Testis (tissue), 3 donors: ENCODE measurements around the gene CARD14. TPM values are rescaled to one million over a fixed set of nuclear protein-coding genes. Genes with fewer than 3 reads are reported as not detected.

Source experiments
- DNase-seq: peaks from one replicate; pipeline ENCODE4 v3.0.0-alpha.2; 2019
- H3K27ac ChIP-seq, 2 donors: fragments of 200-600 bp; sonication (generic); one replicate each; pipeline ENCODE4 v1.5.1; 2019
- H3K27me3 ChIP-seq: fragments of 200-600 bp; sonication (generic); one replicate; pipeline ENCODE4 v1.5.1; 2019
- H3K36me3 ChIP-seq: fragments of 200-600 bp; sonication (generic); one replicate; pipeline ENCODE4 v1.5.1; 2017; ENCODE audit warnings: low read depth; ENCODE audit errors: missing control alignments
- H3K4me1 ChIP-seq: fragments of 200-600 bp; sonication (generic); one replicate; pipeline ENCODE4 v1.5.1; 2019
- H3K4me3 ChIP-seq, 2 donors: fragments of 200-600 bp; sonication (generic); one replicate each; pipeline ENCODE4 v1.5.1; 2017 to 2019
- H3K9me3 ChIP-seq: fragments of 200-600 bp; sonication (generic); one replicate; pipeline ENCODE4 v1.5.1; 2017
- POLR2A ChIP-seq: fragments of 450-650 bp; IDR thresholded peaks from one replicate; pipeline ENCODE4 v1.6.1; 2017; ENCODE audit warnings: antibody characterized with exemption, mild to moderate bottlenecking, moderate library complexity
- WGBS, 2 donors: methylation state at CpG; one replicate each; pipeline ENCODE4 v1.1.5; 2018; 5-methylcytosine and 5-hydroxymethylcytosine counted together
- intact Hi-C: fragments of 100-400 bp; cut with DNase I; formaldehyde crosslinking; loops from one replicate; pipeline ENCODE4 v1.15.1; 2023; ENCODE audit warnings: low total_unique reads
- polyA plus RNA-seq: library from polyadenylated mRNA; stranded (reverse); fragments of 350-450 nt; fragmentation: Illumina TruSeq; extraction: RNeasy Lipid Tissue Mini Kit (QIAGEN cat#74804); gene quantifications from one replicate; pipeline ENCODE4 v1.2.3, GENCODE V29; 2014; ENCODE audit warnings: low read depth, low replicate concordance; ENCODE audit not compliant: insufficient read depth
- total RNA-seq, 2 donors: library from RNA; depleted of rRNA; stranded (reverse); fragments of >200 nt; gene quantifications; one replicate each; pipeline ENCODE4 v1.2.3, GENCODE V29; 2016
- TF ChIP-seq, protein P1 (sequence below), 3 experiments: fragments of 450-650 bp in 2 of 3; fragments of 200-600 bp in 1 of 3; sonication (generic) in 1 of 3; IDR thresholded peaks; one replicate each; pipeline ENCODE4 v1.5.1; 2016 to 2019; ENCODE audit warnings: antibody characterized with exemption in 3 of 3, mild to moderate bottlenecking in 2 of 3, moderate library complexity in 1 of 3

The CARD14 gene
- total and polyA plus RNA-seq, 3 donors from 2014 or later = 2.1 to 6.1 (median 3.5) TPM

DNA sequence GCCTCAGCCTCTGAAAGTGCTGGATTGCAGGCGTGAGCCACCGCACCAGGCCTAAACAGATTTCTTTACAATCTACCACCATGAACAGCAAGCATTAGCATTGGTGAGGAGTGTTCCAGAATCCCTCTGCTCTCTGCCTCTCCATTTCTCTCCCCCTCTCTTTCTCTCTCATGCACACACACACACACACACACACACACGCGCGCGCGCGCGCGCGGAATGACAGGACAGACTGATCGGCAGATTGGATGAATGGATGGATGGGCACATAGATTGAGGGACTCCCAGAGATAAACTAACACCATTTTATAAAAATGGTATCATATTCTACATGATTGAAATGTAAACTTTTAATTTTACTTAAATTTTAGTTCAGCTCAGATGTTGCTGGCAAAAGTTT lies 3.3 kb downstream of the CARD14 start:
- H3K4me1 ChIP-seq = no peaks in the 10 kb centered on the region
- no peaks in the 10 kb centered on the region for H3K9me3 ChIP-seq
- intact Hi-C loops = no loop called here
- H3K36me3 ChIP-seq = no peaks in the 10 kb centered on the region
- H3K27me3 ChIP-seq = no peaks in the 10 kb centered on the region
- 87 to 88% methylated on average over 11 to 12 of the region's 12 CpGs for WGBS, 2 donors
- no peak overlapping the region for H3K4me3 ChIP-seq
- TF ChIP-seq, protein P1, sequence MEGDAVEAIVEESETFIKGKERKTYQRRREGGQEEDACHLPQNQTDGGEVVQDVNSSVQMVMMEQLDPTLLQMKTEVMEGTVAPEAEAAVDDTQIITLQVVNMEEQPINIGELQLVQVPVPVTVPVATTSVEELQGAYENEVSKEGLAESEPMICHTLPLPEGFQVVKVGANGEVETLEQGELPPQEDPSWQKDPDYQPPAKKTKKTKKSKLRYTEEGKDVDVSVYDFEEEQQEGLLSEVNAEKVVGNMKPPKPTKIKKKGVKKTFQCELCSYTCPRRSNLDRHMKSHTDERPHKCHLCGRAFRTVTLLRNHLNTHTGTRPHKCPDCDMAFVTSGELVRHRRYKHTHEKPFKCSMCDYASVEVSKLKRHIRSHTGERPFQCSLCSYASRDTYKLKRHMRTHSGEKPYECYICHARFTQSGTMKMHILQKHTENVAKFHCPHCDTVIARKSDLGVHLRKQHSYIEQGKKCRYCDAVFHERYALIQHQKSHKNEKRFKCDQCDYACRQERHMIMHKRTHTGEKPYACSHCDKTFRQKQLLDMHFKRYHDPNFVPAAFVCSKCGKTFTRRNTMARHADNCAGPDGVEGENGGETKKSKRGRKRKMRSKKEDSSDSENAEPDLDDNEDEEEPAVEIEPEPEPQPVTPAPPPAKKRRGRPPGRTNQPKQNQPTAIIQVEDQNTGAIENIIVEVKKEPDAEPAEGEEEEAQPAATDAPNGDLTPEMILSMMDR (IDR thresholded peaks at IDR 0.05) = no peak
- no peak for TF ChIP-seq POLR2A
- no peak overlapping the region for H3K27ac ChIP-seq
- DNase-seq = no peak

DNA sequence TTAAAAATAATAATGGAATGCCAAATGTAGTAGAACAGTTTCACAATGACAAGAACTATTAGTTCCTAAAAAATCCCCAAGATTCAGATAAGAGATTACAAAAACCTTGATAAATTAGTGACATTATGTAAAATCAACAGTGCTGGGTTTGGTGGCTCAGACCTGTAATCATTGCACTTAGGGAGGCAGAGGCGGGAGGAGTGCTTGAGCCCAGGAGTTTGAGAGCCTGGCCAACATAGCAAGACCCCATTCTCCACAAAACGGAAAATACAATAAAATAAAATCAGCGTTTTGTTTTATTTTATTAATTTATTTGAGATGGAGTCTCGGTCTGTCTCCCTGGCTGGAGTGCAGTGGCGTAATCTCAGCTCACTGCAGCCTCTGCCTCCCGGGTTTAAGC lies 4.1 kb downstream of the CARD14 start:
- Histone ChIP-seq H3K27ac (no peak overlapping the region), H3K27me3 (no peaks in the 10 kb centered on the region), H3K4me3 (no peak overlapping the region), H3K4me1 (no peaks in the 10 kb centered on the region), H3K36me3 (no peaks in the 10 kb centered on the region), H3K9me3 (no peaks in the 10 kb centered on the region)
- intact Hi-C loops = no loop called here
- WGBS, 2 donors = 92% methylated on average over 6 of the region's 6 CpGs
- no peak for DNase-seq
- TF ChIP-seq, protein P1 (IDR thresholded peaks at IDR 0.05) = no peak
- no peak for TF ChIP-seq POLR2A

DNA sequence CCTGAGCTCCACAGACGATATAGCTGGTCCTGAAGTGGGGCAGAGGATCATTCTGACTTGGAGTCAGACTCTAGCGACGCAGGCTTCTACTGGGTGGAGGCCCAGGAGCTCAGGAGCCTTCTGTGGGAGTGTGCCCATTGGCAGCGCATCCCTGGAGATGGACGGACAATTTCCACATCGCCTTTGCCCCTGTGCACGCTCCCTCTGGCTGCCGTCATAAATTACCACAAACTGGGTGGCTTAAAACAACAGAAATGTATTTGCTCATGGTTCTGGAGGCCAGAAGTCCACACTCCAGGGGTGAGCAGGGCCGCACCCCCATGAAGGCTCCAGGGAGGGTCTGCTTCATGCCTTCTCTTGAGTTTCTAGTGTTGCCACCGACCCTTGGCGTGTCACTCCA lies 6.9 kb downstream of the CARD14 start:
- Histone ChIP-seq H3K4me3 (no peak overlapping the region), H3K27me3 (no peaks in the 10 kb centered on the region), H3K36me3 (no peaks in the 10 kb centered on the region), H3K27ac (no peak overlapping the region), H3K4me1 (no peaks in the 10 kb centered on the region), H3K9me3 (no peaks in the 10 kb centered on the region)
- no peak for DNase-seq
- intact Hi-C loops = no loop called here
- no peak for TF ChIP-seq POLR2A
- TF ChIP-seq, protein P1 (IDR thresholded peaks at IDR 0.05) = no peak
- WGBS, 2 donors = 85% methylated on average over 11 of the region's 11 CpGs

DNA sequence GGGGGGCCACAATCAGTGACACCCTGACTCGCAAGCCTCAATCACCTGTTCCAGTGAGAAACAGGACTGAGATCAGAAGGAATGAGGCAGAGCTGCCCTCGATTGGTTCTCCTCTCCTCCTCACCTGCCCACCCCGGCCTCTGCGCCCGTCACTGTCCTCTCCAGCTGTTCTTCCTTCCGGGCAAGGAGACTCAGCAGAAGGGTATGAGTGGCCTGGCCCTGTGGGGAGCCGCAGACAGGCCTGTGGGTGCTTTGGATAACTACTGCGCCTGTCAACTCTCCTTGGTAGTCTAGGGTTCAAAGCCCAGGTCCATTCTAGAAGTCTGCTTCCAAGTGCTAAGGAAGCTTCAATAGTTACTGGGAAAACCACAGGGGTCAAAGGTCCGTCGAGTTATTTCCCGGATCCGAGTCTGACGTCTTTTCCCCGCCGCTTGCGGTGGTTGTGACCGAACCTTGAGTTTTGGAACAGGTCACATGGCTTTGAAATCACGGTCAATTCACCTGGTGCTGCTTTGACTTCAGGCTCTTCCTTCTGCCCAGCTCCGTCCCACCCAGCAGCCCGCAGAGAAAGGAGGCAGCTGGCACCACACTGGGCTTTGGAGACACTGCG lies 8.3 kb downstream of the CARD14 start:
- intact Hi-C loops = no loop called here
- WGBS, 2 donors = 87 to 96% methylated on average over 21 of the region's 21 CpGs

More for the DNA sequence above, 8.3 kb downstream of the CARD14 start:
- Histone ChIP-seq H3K36me3 (no peaks in the 10 kb centered on the region), H3K4me3 (no peak overlapping the region), H3K27ac (no peak overlapping the region), H3K27me3 (no peaks in the 10 kb centered on the region), H3K4me1 (no peaks in the 10 kb centered on the region), H3K9me3 (no peaks in the 10 kb centered on the region)
- TF ChIP-seq, protein P1 (IDR thresholded peaks at IDR 0.05) = no peak
- TF ChIP-seq POLR2A = no peak
- no peak for DNase-seq
